Activated T-helper 17 cell treated with anti-CD3 and anti-CD28 coated beads, Interleukin-2, amount 50 U/mL, for 72 hours (primary cell): Measurements from ENCODE around the gene HIVEP1. TPM values are rescaled to one million over a fixed set of nuclear protein-coding genes. Genes with fewer than 3 reads are reported as not detected.
A peak's percentile ranks its signal among the peaks of the same experiment; 100 is the strongest.

Experiments
- ATAC-seq: fragments of 150-1000 bp; cut with Tn5 transposase; replicated peaks from 2 replicates; pipeline ENCODE4 v1.10.0; 2021; ENCODE audit warnings: mild to moderate bottlenecking, moderate library complexity
- H3K27ac Mint-ChIP-seq: one replicate; pipeline ENCODE4 v1.8.0; 2022; ENCODE audit warnings: mixed read lengths
- H3K27me3 Mint-ChIP-seq: one replicate; pipeline ENCODE4 v1.8.0; 2022; ENCODE audit warnings: mixed read lengths
- H3K36me3 Mint-ChIP-seq: one replicate; pipeline ENCODE4 v1.8.0; 2022; ENCODE audit warnings: low read depth, mild to moderate bottlenecking, mixed read lengths
- H3K4me1 Mint-ChIP-seq: one replicate; pipeline ENCODE4 v1.8.0; 2022; ENCODE audit warnings: mixed read lengths
- H3K4me3 Mint-ChIP-seq: one replicate; pipeline ENCODE4 v1.8.0; 2022; ENCODE audit warnings: mild to moderate bottlenecking, mixed read lengths
- H3K9me3 Mint-ChIP-seq: one replicate; pipeline ENCODE4 v1.8.0; 2022; ENCODE audit warnings: mixed read lengths
- total RNA-seq, 2 donors: library from RNA; stranded (reverse); gene quantifications; one replicate each; pipeline ENCODE4 v1.2.3, GENCODE V29; 2022

The HIVEP1 gene
- 10 to 100 TPM; 29.4 to 75.5 TPM for total RNA-seq

GRCh38 chr6:12012038-12012557, at the start of gene HIVEP1:
TSS of gene HIVEP1 (plus strand) at chr6:12012312. CDS start at chr6:12015629, 3,317 bp downstream.
- H3K36me3 Mint-ChIP-seq, result peaks cover 69% of the 10 kb centered on the region
- peaks cover 27% of the 10 kb centered on the region for H3K4me1 Mint-ChIP-seq
- peak within 1 kb of the TSS; percentile 99 for H3K4me3 Mint-ChIP-seq
- ATAC-seq, result no peak
- H3K27me3 Mint-ChIP-seq, result no peaks in the 10 kb centered on the region
- H3K9me3 Mint-ChIP-seq, result no peaks in the 10 kb centered on the region
- peak within 1 kb of the TSS; percentile 100 for H3K27ac Mint-ChIP-seq

- no peaks in the 10 kb centered on the region for H3K9me3 Mint-ChIP-seq
- no peak overlapping the region for H3K4me3 Mint-ChIP-seq
- peak overlapping the region; percentile 6 for H3K27ac Mint-ChIP-seq
- H3K27me3 Mint-ChIP-seq, result no peaks in the 10 kb centered on the region
- no peaks in the 10 kb centered on the region for H3K4me1 Mint-ChIP-seq
- ATAC-seq, result no peak
- no peaks in the 10 kb centered on the region for H3K36me3 Mint-ChIP-seq
Measured at GRCh38 chr6:11963756-11964500, 48.2 kb upstream of the HIVEP1 start.

DNA sequence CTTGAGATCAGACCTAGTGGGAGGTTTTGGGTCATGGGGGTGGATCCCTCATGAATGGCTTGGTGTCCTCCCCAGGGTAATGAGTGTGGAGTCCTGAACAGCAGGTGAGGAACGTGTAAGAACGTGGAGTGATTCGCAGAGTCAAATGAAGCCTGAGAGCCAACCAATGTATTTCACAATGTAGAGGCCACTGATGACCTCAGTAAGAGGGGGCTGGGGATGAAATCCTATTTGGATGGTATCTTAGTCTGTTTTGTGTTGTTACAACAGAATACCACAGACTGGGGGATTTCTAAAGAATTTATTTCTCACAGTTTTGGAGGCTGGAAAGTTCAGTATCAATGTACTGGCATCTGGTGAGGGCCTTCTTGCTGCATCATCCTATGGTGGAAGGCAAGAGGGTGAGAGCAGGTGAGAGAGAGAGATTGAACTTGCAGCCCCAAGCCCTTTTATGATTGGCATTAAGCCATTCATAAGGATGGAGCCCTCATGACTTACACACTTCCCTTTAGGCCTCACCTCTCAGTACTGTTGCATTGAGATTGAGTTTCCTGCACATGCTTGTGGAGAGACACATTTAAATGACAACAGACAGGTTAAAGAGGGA, 47.3 kb upstream of the HIVEP1 start:
- ATAC-seq, result no peak

GRCh38 chr6:11965499-11965898, 46.6 kb upstream of the HIVEP1 start:
- no peaks in the 10 kb centered on the region for H3K4me1 Mint-ChIP-seq
- no peaks in the 10 kb centered on the region for H3K9me3 Mint-ChIP-seq
- no peaks in the 10 kb centered on the region for H3K27me3 Mint-ChIP-seq
- no peaks in the 10 kb centered on the region for H3K36me3 Mint-ChIP-seq
- ATAC-seq, result no peak
- H3K27ac Mint-ChIP-seq, result no peak overlapping the region
- no peak overlapping the region for H3K4me3 Mint-ChIP-seq

More for the DNA sequence above, 47.3 kb upstream of the HIVEP1 start:
- Mint-ChIP-seq H3K27ac (no peak overlapping the region), H3K9me3 (no peaks in the 10 kb centered on the region), H3K36me3 (no peaks in the 10 kb centered on the region), H3K4me3 (no peak overlapping the region), H3K4me1 (no peaks in the 10 kb centered on the region), H3K27me3 (no peaks in the 10 kb centered on the region)

GRCh38 chr6:11968241-11968806, 43.8 kb upstream of the HIVEP1 start:
- peaks cover 3% of the 10 kb centered on the region for H3K27me3 Mint-ChIP-seq
- H3K36me3 Mint-ChIP-seq, result no peaks in the 10 kb centered on the region
- H3K4me3 Mint-ChIP-seq, result no peak overlapping the region
- no peak overlapping the region for H3K27ac Mint-ChIP-seq
- H3K9me3 Mint-ChIP-seq, result no peaks in the 10 kb centered on the region
- H3K4me1 Mint-ChIP-seq, result no peaks in the 10 kb centered on the region
- no peak for ATAC-seq

GRCh38 chr6:11969092-11969491, 43.0 kb upstream of the HIVEP1 start:
- H3K9me3 Mint-ChIP-seq, result no peaks in the 10 kb centered on the region
- no peak for ATAC-seq
- H3K36me3 Mint-ChIP-seq, result no peaks in the 10 kb centered on the region
- no peak overlapping the region for H3K4me3 Mint-ChIP-seq
- H3K4me1 Mint-ChIP-seq, result no peaks in the 10 kb centered on the region
- no peak overlapping the region for H3K27ac Mint-ChIP-seq
- peaks cover 3% of the 10 kb centered on the region for H3K27me3 Mint-ChIP-seq

- Mint-ChIP-seq H3K27me3 (peaks cover 3% of the 10 kb centered on the region), H3K36me3 (no peaks in the 10 kb centered on the region), H3K4me1 (no peaks in the 10 kb centered on the region), H3K27ac (no peak overlapping the region), H3K9me3 (no peaks in the 10 kb centered on the region), H3K4me3 (no peak overlapping the region)
- no peak for ATAC-seq
Measured at GRCh38 chr6:11970114-11970513, 42.0 kb upstream of the HIVEP1 start.

DNA sequence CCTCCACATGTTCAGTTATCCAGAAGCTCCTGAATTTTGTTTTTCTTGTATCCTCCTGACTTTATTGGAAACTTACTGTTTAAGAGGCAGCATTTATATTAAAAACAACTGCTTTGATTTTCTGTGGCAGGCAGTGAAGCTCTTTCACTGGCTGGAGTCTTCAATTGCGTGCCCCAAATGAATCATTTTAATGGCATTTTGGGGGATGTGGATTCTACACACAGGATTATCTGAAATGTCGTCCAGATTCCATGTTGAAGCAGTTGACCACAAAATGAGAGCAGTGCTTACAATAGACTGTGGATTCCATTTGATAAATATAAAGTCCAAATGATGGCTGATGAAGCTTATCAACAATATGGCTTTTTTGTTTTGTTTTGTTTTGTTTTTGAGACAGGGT, 41.0 kb upstream of the HIVEP1 start:
- no peak overlapping the region for H3K4me3 Mint-ChIP-seq
- H3K9me3 Mint-ChIP-seq, result no peaks in the 10 kb centered on the region

DNA sequence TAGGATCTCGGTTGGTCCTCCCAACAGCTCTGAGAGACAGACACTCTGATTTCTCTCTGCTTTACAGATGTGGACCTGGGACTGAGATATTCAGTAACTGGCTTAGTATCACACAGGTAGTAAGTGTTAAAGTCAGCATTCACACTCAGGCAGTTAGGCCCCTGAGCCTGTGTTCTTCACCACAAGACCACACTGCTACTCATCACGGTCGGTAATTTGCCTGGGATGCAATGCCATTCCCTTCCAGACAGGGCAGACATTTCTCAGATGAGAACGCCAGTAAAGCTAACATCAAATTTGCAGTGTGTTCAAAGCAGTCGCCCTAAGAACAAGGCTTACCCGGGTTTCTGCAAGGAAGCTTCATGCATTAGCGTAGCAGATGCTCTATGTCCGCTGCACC, 39.8 kb upstream of the HIVEP1 start:
- Mint-ChIP-seq H3K36me3 (no peaks in the 10 kb centered on the region), H3K9me3 (no peaks in the 10 kb centered on the region), H3K27ac (no peak overlapping the region), H3K27me3 (peaks cover 3% of the 10 kb centered on the region), H3K4me1 (no peaks in the 10 kb centered on the region), H3K4me3 (no peak overlapping the region)
- ATAC-seq, result no peak

More for the DNA sequence above, 41.0 kb upstream of the HIVEP1 start:
- H3K27me3 Mint-ChIP-seq, result peaks cover 3% of the 10 kb centered on the region
- no peaks in the 10 kb centered on the region for H3K4me1 Mint-ChIP-seq
- no peaks in the 10 kb centered on the region for H3K36me3 Mint-ChIP-seq
- no peak overlapping the region for H3K27ac Mint-ChIP-seq
- ATAC-seq, result no peak

- Mint-ChIP-seq H3K27me3 (peaks cover 3% of the 10 kb centered on the region), H3K4me3 (no peak overlapping the region), H3K4me1 (no peaks in the 10 kb centered on the region), H3K27ac (no peak overlapping the region), H3K36me3 (no peaks in the 10 kb centered on the region), H3K9me3 (no peaks in the 10 kb centered on the region)
- no peak for ATAC-seq
Measured at GRCh38 chr6:11972806-11973205, 39.3 kb upstream of the HIVEP1 start.

DNA sequence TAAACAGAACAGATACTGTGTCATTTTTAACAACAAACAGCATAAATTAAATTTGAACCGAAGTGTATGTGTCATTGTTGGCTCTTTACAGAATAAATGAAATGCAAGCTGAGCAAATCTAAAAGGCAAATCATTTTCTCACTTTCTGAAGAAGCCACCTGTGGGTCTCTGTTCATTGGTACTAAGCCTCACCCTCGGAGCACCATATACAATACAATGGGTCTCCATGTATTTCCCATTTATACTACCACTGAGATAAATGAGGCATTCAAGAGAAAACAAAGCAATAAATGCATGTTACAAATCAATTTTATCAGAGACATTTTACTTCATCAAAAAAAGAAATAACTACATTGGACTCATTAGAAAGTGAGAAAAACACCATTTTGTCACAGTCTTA, 38.9 kb upstream of the HIVEP1 start:
- no peaks in the 10 kb centered on the region for H3K36me3 Mint-ChIP-seq

DNA sequence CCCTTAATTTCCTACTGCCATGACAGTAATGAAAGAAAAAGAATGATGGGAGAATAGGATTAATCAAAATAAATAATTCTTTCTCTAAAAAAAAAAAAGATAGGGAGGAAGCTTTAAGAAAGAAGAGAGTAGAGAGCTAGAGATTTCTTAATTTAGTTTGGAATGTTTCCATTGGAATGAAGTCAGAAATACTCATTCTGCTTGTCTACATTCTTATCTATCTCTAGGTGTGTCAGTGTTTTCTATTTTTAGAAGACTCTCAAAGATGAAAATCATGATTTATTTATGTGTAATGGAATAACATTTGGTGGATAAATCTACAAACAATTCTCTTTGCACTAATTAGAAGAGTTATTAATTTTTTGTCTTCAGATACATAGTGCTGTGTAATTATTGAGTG, 38.0 kb upstream of the HIVEP1 start:
- peaks cover 3% of the 10 kb centered on the region for H3K27me3 Mint-ChIP-seq
- no peak overlapping the region for H3K4me3 Mint-ChIP-seq
- no peak for ATAC-seq
- H3K4me1 Mint-ChIP-seq, result no peaks in the 10 kb centered on the region
- no peaks in the 10 kb centered on the region for H3K36me3 Mint-ChIP-seq
- no peaks in the 10 kb centered on the region for H3K9me3 Mint-ChIP-seq
- peak overlapping the region; percentile 56 for H3K27ac Mint-ChIP-seq

More for the DNA sequence above, 38.9 kb upstream of the HIVEP1 start:
- no peak overlapping the region for H3K4me3 Mint-ChIP-seq
- no peaks in the 10 kb centered on the region for H3K9me3 Mint-ChIP-seq
- ATAC-seq, result no peak
- H3K27ac Mint-ChIP-seq, result peak overlapping the region; percentile 56
- H3K4me1 Mint-ChIP-seq, result no peaks in the 10 kb centered on the region
- peaks cover 3% of the 10 kb centered on the region for H3K27me3 Mint-ChIP-seq

DNA sequence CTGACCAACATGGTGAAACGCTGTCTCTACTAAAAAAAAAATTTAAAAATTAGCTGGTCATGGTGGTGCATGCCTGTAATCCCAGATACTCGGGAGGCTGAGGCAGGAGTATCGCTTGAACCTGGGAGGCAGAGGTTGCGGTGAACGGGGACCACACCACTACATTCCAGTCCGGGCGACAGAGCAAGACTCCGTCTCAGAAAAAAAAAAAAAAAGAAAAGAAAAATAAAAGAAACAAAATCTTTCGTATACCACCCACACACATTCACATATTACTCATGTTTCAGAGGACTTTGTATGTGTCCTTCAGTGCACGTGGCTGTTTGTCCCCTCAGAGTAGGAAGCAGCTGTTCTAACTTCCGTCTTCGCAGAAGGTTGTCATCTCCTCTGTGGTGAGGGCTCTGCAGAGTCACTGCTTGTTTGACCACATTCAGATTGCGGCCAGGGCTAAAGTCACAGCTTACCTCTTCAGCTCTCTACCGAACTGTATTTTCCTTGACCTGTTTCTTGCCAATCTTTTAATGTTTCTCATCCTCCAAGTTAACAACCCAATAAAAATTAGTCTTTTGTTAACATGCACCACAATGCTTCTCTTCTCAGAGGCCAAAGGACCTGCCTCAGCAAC, 36.6 kb upstream of the HIVEP1 start:
- Mint-ChIP-seq H3K27me3 (peaks cover 3% of the 10 kb centered on the region), H3K27ac (no peak overlapping the region), H3K4me1 (no peaks in the 10 kb centered on the region), H3K36me3 (no peaks in the 10 kb centered on the region), H3K4me3 (no peak overlapping the region), H3K9me3 (no peaks in the 10 kb centered on the region)
- peak; percentile 83 for ATAC-seq

- ATAC-seq, result no peak
- no peak overlapping the region for H3K4me3 Mint-ChIP-seq
- H3K4me1 Mint-ChIP-seq, result no peaks in the 10 kb centered on the region
- peak overlapping the region; percentile 36 for H3K27ac Mint-ChIP-seq
- no peaks in the 10 kb centered on the region for H3K36me3 Mint-ChIP-seq
- peaks cover 3% of the 10 kb centered on the region for H3K27me3 Mint-ChIP-seq
- no peaks in the 10 kb centered on the region for H3K9me3 Mint-ChIP-seq
Measured at GRCh38 chr6:11976489-11976888, 35.6 kb upstream of the HIVEP1 start.
